IPS-20b (cell line): ENCODE results near the gene MYO18A.

Experiments used
- H3K27ac ChIP-seq: one replicate; pipeline ENCODE4 v1.5.1; 2013; ENCODE audit warnings: low read length
- H3K27me3 ChIP-seq: 2 replicates; pipeline ENCODE4 v1.6.1; 2013; ENCODE audit warnings: mild to moderate bottlenecking, low read length, inconsistent platforms; ENCODE audit not compliant: insufficient read depth
- H3K36me3 ChIP-seq: 2 replicates; pipeline ENCODE4 v1.6.1; 2013; ENCODE audit warnings: low read depth, mild to moderate bottlenecking, inconsistent platforms, low read length, moderate library complexity; ENCODE audit not compliant: insufficient read depth
- H3K4me1 ChIP-seq: 2 replicates; pipeline ENCODE4 v1.6.1; 2013; ENCODE audit warnings: mild to moderate bottlenecking, control low read depth, inconsistent platforms, low read length, moderate library complexity; ENCODE audit not compliant: insufficient read depth
- H3K4me3 ChIP-seq: 2 replicates; pipeline ENCODE4 v1.5.1; 2013; ENCODE audit warnings: mild to moderate bottlenecking, low read length, inconsistent platforms
- H3K9ac ChIP-seq: 2 replicates; pipeline ENCODE4 v1.6.1; 2013; ENCODE audit warnings: low read depth, mild to moderate bottlenecking, inconsistent platforms, low read length, moderate library complexity
- H3K9me3 ChIP-seq: 2 replicates; pipeline ENCODE4 v1.6.1; 2013; ENCODE audit warnings: mild to moderate bottlenecking, low read depth, low read length, inconsistent platforms; ENCODE audit not compliant: insufficient read depth

Gene MYO18A

DNA sequence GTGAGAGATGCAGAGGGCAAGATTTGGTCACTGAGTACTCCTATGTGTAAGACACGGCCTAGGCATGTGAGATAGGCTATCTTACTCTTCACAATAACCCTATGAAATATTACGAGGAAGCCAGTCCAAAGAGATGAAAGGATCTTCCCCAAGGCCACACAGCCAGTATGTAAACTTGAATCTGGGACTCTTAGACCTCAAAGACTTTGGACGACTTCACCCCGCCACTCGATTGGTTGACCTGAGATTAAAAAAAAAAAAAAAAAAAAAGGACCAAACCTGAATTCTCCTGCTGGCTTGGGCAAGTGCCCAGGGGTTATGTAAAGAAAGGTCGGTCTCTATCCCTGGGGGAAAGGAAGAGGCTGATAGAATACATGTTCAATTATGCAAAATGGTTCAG lies 104.1 kb downstream of the MYO18A start:
- Histone ChIP-seq H3K27ac (no peak overlapping the region), H3K4me3 (no peak overlapping the region), H3K27me3 (no peaks in the 10 kb centered on the region), H3K9ac (no peak overlapping the region), H3K9me3 (no peaks in the 10 kb centered on the region), H3K4me1 (peaks cover 21% of the 10 kb centered on the region), H3K36me3 (peaks cover 10% of the 10 kb centered on the region; the same call in 1 of the 2 replicates)

- no peaks in the 10 kb centered on the region for H3K27me3 ChIP-seq
- H3K27ac ChIP-seq = no peak overlapping the region
- H3K36me3 ChIP-seq = peaks cover 6% of the 10 kb centered on the region; the same call in 1 of the 2 replicates
- H3K4me1 ChIP-seq = peaks cover 25% of the 10 kb centered on the region
- H3K4me3 ChIP-seq = no peak overlapping the region
- H3K9ac ChIP-seq = no peak overlapping the region
- H3K9me3 ChIP-seq = no peaks in the 10 kb centered on the region
Measured at GRCh38 chr17:29074488-29074887, 105.7 kb downstream of the MYO18A start.

DNA sequence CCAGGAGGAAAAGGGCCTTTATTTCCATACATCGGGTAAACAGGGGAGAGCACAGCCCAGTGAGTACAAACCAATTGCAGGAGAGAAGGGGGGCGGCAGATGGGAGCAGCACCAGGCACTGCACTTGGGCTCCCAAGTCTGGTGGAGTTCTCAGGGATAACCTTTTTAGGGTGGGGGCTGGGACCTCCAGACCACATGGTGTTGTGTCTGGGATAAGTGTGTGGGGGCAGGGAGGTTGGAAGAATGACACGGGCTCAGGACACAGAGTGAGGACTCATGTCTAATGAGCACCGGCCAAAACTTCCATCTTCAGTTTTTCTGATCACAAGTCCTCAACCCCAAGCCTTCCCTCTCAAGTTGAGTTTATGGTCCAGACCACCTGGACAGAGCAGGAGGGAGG lies 106.7 kb downstream of the MYO18A start:
- no peak overlapping the region for H3K4me3 ChIP-seq
- no peak overlapping the region for H3K27ac ChIP-seq
- peaks cover 25% of the 10 kb centered on the region for H3K4me1 ChIP-seq
- H3K9ac ChIP-seq = no peak overlapping the region
- H3K27me3 ChIP-seq = no peaks in the 10 kb centered on the region
- no peaks in the 10 kb centered on the region for H3K9me3 ChIP-seq
- no peaks in the 10 kb centered on the region for H3K36me3 ChIP-seq

GRCh38 chr17:29073045-29073444 lies 107.2 kb downstream of the MYO18A start:
- Histone ChIP-seq H3K27me3 (no peaks in the 10 kb centered on the region), H3K36me3 (no peaks in the 10 kb centered on the region), H3K27ac (no peak overlapping the region), H3K4me1 (peaks cover 25% of the 10 kb centered on the region), H3K4me3 (no peak overlapping the region), H3K9me3 (no peaks in the 10 kb centered on the region), H3K9ac (no peak overlapping the region)

- H3K9ac ChIP-seq = no peak overlapping the region
- no peaks in the 10 kb centered on the region for H3K9me3 ChIP-seq
Measured at GRCh38 chr17:29071303-29071702, 108.9 kb downstream of the MYO18A start.

DNA sequence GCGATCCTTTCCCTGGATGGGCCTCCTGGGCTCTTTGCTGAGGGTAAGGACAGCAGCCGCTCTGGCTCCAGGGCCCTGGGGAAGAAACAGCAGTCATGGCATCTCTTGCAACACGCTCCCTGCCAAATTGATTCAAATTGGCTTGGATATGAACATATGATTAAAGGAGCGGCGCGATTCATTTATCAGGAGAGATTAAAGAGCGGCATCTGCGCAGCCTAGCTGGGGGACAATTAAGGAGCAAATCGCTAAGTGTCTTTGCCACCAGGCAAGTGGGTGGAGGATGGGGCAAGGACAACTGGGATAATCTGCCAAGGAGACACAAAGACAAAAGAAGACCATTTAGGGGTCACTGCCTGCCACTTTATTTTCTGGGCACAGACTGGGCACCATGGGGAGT lies 109.4 kb downstream of the MYO18A start:
- Histone ChIP-seq H3K4me3 (no peak overlapping the region), H3K9me3 (no peaks in the 10 kb centered on the region), H3K36me3 (no peaks in the 10 kb centered on the region), H3K27ac (no peak overlapping the region), H3K4me1 (peaks cover 11% of the 10 kb centered on the region; the same call in 1 of the 2 replicates), H3K27me3 (no peaks in the 10 kb centered on the region), H3K9ac (no peak overlapping the region)

More at GRCh38 chr17:29071303-29071702, 108.9 kb downstream of the MYO18A start:
- Histone ChIP-seq H3K27ac (no peak overlapping the region), H3K4me3 (no peak overlapping the region), H3K27me3 (no peaks in the 10 kb centered on the region), H3K36me3 (no peaks in the 10 kb centered on the region), H3K4me1 (peaks cover 12% of the 10 kb centered on the region; the same call in 1 of the 2 replicates)

DNA sequence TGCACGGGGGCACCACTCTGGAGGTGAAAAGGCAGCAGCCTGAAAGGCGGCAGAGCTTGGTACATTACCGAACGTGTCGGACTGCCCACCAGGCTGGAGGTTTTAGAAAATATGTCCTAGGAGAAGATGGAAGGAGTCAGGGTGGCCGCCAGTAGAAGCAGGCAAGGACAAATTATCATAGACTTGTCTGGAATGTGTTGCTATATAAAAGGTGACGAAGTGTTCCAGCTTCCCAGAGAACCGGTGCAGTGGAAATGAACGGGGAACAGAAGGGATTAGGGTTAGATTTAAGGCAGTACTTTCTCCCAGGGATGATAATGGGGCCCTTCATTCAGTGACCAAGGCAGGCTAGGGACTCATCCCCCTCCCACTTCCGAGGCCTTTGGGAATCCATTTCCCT lies 109.9 kb downstream of the MYO18A start:
- H3K36me3 ChIP-seq = no peaks in the 10 kb centered on the region
- no peak overlapping the region for H3K27ac ChIP-seq
- H3K9ac ChIP-seq = no peak overlapping the region
- H3K4me1 ChIP-seq = peaks cover 11% of the 10 kb centered on the region; the same call in 1 of the 2 replicates
- no peaks in the 10 kb centered on the region for H3K9me3 ChIP-seq
- H3K4me3 ChIP-seq = no peak overlapping the region
- H3K27me3 ChIP-seq = no peaks in the 10 kb centered on the region

GRCh38 chr17:29069526-29070041 lies 110.6 kb downstream of the MYO18A start:
- H3K9ac ChIP-seq = no peak overlapping the region
- no peaks in the 10 kb centered on the region for H3K9me3 ChIP-seq
- peaks cover 11% of the 10 kb centered on the region; the same call in 1 of the 2 replicates for H3K4me1 ChIP-seq
- H3K4me3 ChIP-seq = no peak overlapping the region
- H3K27me3 ChIP-seq = no peaks in the 10 kb centered on the region
- no peak overlapping the region for H3K27ac ChIP-seq
- H3K36me3 ChIP-seq = no peaks in the 10 kb centered on the region

- Histone ChIP-seq H3K27ac (no peak overlapping the region), H3K9ac (no peak overlapping the region), H3K36me3 (no peaks in the 10 kb centered on the region), H3K4me1 (peaks cover 11% of the 10 kb centered on the region; the same call in 1 of the 2 replicates), H3K27me3 (no peaks in the 10 kb centered on the region), H3K4me3 (no peak overlapping the region), H3K9me3 (no peaks in the 10 kb centered on the region)
Measured at GRCh38 chr17:29068818-29069217, 111.4 kb downstream of the MYO18A start.

DNA sequence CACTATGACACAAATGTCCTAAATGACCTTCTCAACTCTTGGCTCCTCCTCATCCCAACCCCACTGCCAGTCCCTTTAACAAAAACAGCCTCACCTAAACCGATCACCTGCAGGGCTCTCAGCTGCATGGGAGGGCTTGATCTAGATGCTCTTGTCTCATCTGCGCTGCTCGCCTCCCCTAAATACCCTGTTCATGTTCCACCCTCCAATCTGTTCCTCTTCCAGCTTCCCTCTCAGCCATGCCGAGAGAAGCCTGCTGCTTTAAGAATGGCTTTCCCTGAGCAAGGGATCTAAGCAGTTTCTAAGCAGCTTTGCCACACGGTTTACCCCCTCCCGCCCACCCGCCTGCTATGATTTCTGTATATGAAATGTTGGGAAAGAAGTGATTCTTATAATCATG lies 113.6 kb downstream of the MYO18A start:
- H3K27ac ChIP-seq = no peak overlapping the region
- peaks cover 19% of the 10 kb centered on the region; the same call in 1 of the 2 replicates for H3K4me1 ChIP-seq
- H3K27me3 ChIP-seq = no peaks in the 10 kb centered on the region

DNA sequence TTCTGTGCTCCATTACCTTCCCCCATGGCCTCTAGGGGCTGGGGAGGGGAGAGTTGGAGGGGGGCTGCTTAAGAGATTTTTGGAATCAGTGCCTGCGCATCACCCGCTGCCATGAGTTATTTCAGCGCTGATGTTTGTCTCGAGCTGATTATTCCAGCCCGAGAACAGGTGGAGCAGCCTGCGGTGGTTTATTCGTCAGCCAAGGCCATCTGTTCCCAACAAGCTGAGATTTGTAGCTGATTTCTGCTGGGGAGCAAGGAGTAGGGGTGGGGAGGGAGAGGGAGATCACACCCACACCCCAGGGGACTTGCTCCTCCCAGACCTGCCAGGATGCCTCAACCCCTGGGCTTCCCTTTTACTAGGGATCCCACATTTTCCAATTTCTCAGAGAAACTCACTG lies 114.2 kb downstream of the MYO18A start:
- H3K27me3 ChIP-seq = no peaks in the 10 kb centered on the region
- H3K4me1 ChIP-seq = peaks cover 25% of the 10 kb centered on the region; the same call in 1 of the 2 replicates
- H3K27ac ChIP-seq = no peak overlapping the region
- H3K9ac ChIP-seq = no peak overlapping the region
- H3K36me3 ChIP-seq = no peaks in the 10 kb centered on the region
- no peak overlapping the region for H3K4me3 ChIP-seq
- H3K9me3 ChIP-seq = no peaks in the 10 kb centered on the region

More for the DNA sequence above, 113.6 kb downstream of the MYO18A start:
- H3K9ac ChIP-seq = no peak overlapping the region
- H3K36me3 ChIP-seq = no peaks in the 10 kb centered on the region
- H3K9me3 ChIP-seq = no peaks in the 10 kb centered on the region
- no peak overlapping the region for H3K4me3 ChIP-seq

GRCh38 chr17:29063992-29064391 lies 116.2 kb downstream of the MYO18A start:
- Histone ChIP-seq H3K4me1 (peaks cover 31% of the 10 kb centered on the region), H3K4me3 (no peak overlapping the region), H3K9me3 (no peaks in the 10 kb centered on the region), H3K9ac (no peak overlapping the region), H3K36me3 (no peaks in the 10 kb centered on the region), H3K27ac (no peak overlapping the region), H3K27me3 (no peaks in the 10 kb centered on the region)
